Choroid plexus epithelial cell (primary cell): ENCODE measurements around the gene DYRK1A.
A peak's percentile ranks its signal among the peaks of the same experiment; 100 is the strongest.

Experiments
- DNase-seq: peaks from one replicate; pipeline ENCODE4 v3.0.0-alpha.2; 2010; ENCODE audit warnings: low read depth
- H3K4me3 ChIP-seq: 2 replicates; pipeline ENCODE4 v1.5.1; 2011; ENCODE audit warnings: low read depth, mild to moderate bottlenecking, control low read depth, low read length, moderate library complexity
- CTCF ChIP-seq: conservative IDR thresholded peaks from 2 replicates; pipeline ENCODE4 v1.5.1; 2011; ENCODE audit warnings: low read depth, mild to moderate bottlenecking, control low read depth, inconsistent platforms, low read length, moderate library complexity

DYRK1A gene

GRCh38 chr21:37393786-37394185 lies 27.2 kb downstream of the DYRK1A start:
- DNase-seq, result no peak
- no peak for TF ChIP-seq CTCF
- no peak overlapping the region for H3K4me3 ChIP-seq

- DNase-seq, result no peak
- TF ChIP-seq CTCF, result no peak
- H3K4me3 ChIP-seq, result no peak overlapping the region
Measured at GRCh38 chr21:37395961-37396360, 29.4 kb downstream of the DYRK1A start.

- H3K4me3 ChIP-seq, result no peak overlapping the region
- no peak for TF ChIP-seq CTCF
- no peak for DNase-seq
Measured at GRCh38 chr21:37396855-37397254, 30.3 kb downstream of the DYRK1A start.

- no peak for DNase-seq
- H3K4me3 ChIP-seq, result no peak overlapping the region
- TF ChIP-seq CTCF, result no peak
Measured at GRCh38 chr21:37398697-37399096, 32.1 kb downstream of the DYRK1A start.

GRCh38 chr21:37402251-37402867 lies 35.8 kb downstream of the DYRK1A start:
- TF ChIP-seq CTCF, result no peak
- no peak for DNase-seq
- H3K4me3 ChIP-seq, result no peak overlapping the region

- H3K4me3 ChIP-seq, result no peak overlapping the region
- TF ChIP-seq CTCF, result no peak
- no peak for DNase-seq
Measured at GRCh38 chr21:37405629-37406028, 39.1 kb downstream of the DYRK1A start.

GRCh38 chr21:37407719-37408420 lies 41.3 kb downstream of the DYRK1A start:
- peak; percentile 47 for DNase-seq
- no peak overlapping the region for H3K4me3 ChIP-seq
- TF ChIP-seq CTCF, result no peak
